GM12865 (cell line): ENCODE data around the gene LHX6.
A peak's percentile ranks its signal among the peaks of the same experiment; 100 is the strongest.

Experiments used
- DNase-seq: peaks from one replicate; pipeline ENCODE4 v3.0.0; 2010; ENCODE audit warnings: low read depth
- H3K4me3 ChIP-seq: 2 replicates; pipeline ENCODE4 v1.5.1; 2011; ENCODE audit warnings: mild to moderate bottlenecking, low read depth, low read length, control low read depth
- CTCF ChIP-seq: IDR thresholded peaks from 2 replicates; pipeline ENCODE4 v1.5.1; 2011; ENCODE audit warnings: low read length, control low read depth, low read depth, inconsistent platforms; ENCODE audit not compliant: insufficient read depth; ENCODE audit errors: missing control alignments

LHX6 gene

GRCh38 chr9:122172131-122172530, 56.6 kb downstream of the LHX6 start:
- H3K4me3 ChIP-seq: no peak overlapping the region
- no peak for TF ChIP-seq CTCF
- DNase-seq: no peak

- no peak for TF ChIP-seq CTCF
- H3K4me3 ChIP-seq: no peak overlapping the region
- no peak for DNase-seq
Observed at GRCh38 chr9:122168356-122168755, 60.4 kb downstream of the LHX6 start.

GRCh38 chr9:122164286-122164685, 64.5 kb downstream of the LHX6 start:
- DNase-seq: no peak
- no peak overlapping the region for H3K4me3 ChIP-seq
- TF ChIP-seq CTCF: no peak

GRCh38 chr9:122162415-122162814, 66.3 kb downstream of the LHX6 start:
- no peak for DNase-seq
- TF ChIP-seq CTCF: no peak
- H3K4me3 ChIP-seq: no peak overlapping the region

- no peak for DNase-seq
- peak overlapping the region; percentile 92 for H3K4me3 ChIP-seq
- TF ChIP-seq CTCF: no peak
Observed at GRCh38 chr9:122159925-122160246, 68.9 kb downstream of the LHX6 start.

GRCh38 chr9:122159026-122159924, 69.5 kb downstream of the LHX6 start, which contains the start of the genes MORN5 and NDUFA8:
Gene MORN5 (plus strand): TSS chr9:122159908. CDS start chr9:122159973, 65 bp downstream.
Gene NDUFA8 (minus strand): TSS chr9:122159779. CDS start chr9:122159677, 102 bp downstream.
- H3K4me3 ChIP-seq: peak within 1 kb of the TSS; percentile 92
- TF ChIP-seq CTCF: no peak
- peak; percentile 97 for DNase-seq

GRCh38 chr9:122158202-122158601, 70.6 kb downstream of the LHX6 start:
- TF ChIP-seq CTCF: peak; percentile 68
- no peak overlapping the region for H3K4me3 ChIP-seq
- peak; percentile 69 for DNase-seq
